Stimulated activated CD4-positive, alpha-beta T cell treated with anti-CD3 and anti-CD28 coated beads, Interleukin-15, amount 100 ng/mL, for 48 hours (primary cell): ENCODE measurements around the gene KIF9.
"Not testable (repeated sequence)": the region's sequence is repeated elsewhere in the genome, so short reads cannot be mapped to it uniquely, and the experiment has no call there.

Source experiments
- DNase-seq, 2 donors: peaks; one replicate each; pipeline ENCODE4 v3.0.0-alpha.2; 2020; ENCODE audit warnings: low read depth in 2 of 2

The KIF9 gene

DNA sequence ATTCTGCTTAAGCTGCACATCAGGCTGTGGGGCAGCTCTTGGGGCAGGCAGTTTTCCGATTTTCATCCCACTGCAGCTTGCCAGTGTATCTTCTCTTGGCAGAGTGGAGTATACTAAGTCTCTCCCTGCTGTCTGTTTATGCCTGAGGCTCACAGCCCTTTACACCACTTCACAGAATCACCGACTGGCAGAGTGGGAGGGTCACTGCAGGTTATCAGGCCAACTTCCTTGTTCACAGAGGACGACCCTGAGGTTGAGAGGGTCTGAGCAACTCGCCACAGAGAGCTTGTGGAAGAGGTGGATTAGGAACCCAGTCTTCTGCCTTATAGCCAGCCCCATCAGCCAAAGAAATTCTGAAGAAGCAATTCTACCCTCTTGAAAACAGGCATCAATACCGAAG, 30.9 kb downstream of the KIF9 start:
- no peak for DNase-seq

DNA sequence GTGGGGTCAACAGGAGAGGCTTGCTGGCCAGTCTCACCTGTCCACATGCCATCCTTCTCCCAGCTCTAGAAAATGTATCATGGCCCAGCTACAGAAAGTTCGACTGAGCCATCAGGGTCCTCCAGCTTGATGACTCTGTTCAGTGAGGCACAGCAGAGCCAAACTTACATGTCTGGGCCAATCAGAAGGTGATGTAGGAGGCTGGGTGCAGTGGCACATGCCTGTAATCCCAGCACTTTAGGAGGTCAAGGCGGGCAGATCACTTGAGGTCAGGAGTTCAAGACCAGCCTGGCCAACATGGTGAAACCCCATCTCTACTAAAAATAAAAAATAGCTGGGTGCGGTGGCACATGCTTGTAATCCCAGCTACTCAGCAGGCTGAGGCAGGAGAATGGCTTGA, 31.5 kb downstream of the KIF9 start:
- not testable (repeated sequence) for DNase-seq

GRCh38 chr3:47250309-47251060, 32.1 kb downstream of the KIF9 start:
- no peak for DNase-seq

DNA sequence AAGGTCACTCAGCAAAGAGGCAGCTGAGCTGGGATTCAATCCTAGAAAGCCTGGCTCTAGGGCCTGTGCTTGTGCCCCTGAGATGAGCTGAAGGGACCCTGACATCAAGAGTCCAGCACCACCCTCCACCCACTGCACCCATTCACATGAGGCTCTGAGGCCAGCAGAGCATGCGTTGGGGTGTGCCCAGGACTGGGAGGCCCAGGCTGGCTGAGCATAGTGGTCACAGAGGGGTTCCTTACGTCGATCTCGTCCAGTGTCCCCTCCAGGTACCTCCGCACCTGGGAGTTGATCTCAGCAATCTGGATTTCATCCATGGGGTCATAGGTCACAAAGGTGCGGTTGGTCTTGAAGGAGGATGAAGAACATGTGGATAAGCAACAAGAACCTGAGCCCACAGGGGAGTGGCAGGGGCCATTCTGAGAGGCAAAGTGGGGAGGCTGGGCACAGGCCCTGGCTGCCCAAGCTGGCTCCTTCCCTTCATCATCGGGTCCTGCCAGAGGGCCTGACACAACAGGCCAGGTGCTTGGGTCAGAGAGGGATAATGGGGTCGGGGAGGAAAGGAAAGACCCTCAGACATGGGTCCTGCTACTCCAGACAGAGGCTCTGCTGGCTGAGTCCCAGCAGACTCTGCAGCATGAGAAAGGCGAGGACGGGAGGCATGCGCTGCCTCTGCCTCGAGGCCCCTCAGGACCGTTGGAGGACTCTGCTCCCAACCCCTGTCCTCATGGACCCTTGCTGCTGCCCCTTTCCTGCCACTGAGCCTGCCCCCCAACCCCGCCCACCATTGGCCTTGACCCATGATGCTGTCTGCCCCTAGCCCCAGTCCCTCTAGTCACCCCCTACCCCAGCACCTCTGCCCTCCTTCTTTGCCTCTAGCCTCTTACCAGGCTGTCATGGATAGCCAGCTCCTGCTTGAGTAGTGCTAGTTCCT, 35.2 kb downstream of the KIF9 start:
- DNase-seq: no peak

- DNase-seq: no peak
Observed at GRCh38 chr3:47245271-47245670, 37.3 kb downstream of the KIF9 start.

DNA sequence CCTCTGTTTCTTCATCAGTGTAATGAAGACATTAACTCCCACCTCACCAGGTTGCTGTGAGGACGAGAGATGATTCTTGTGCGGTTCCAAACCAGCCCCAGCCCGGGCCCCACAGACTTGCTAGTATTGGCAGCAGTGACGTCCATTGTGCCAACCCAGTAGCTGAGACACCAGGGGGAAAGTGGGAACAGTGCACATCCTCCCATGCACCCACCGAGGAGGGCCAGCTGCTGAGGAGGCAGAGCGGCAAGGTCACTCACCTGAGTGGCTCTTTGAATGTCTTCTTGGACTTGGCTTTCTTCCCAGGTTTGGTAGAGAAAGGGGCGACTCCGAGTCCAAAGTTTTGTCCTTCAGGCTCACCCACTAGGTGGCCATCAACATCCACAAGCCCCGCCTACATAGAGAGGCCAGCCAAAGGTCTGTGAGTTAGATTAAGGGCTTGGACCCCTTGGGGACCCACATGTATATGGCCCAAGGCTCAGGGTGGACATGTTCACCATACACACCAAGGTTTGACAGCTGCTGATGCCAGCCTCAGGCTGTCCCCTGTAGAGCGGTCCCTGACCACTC, 38.0 kb downstream of the KIF9 start:
- no peak for DNase-seq

GRCh38 chr3:47243419-47244147, 39.0 kb downstream of the KIF9 start:
- no peak for DNase-seq

DNA sequence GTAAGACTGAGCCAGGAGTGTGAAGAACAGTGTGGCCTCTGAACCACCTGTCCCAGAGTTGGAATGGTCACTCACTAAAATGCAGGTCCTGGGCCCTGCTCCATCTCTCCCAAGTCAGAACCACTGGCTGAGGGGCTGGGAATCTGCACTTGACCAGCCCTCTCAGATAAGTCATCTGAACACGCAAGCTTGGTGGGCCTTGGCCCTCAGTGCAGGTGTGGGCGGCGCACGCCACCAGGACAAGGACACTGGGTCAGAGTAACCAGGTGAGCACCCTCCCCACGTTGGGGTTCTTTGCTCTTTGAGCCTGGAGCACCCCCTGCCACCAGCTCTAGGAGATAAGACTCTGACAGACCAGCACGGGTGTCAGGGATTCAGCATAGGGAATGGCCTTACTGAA, 42.7 kb downstream of the KIF9 start:
- no peak for DNase-seq

- DNase-seq: no peak
Observed at GRCh38 chr3:47238017-47238416, 44.6 kb downstream of the KIF9 start.

DNA sequence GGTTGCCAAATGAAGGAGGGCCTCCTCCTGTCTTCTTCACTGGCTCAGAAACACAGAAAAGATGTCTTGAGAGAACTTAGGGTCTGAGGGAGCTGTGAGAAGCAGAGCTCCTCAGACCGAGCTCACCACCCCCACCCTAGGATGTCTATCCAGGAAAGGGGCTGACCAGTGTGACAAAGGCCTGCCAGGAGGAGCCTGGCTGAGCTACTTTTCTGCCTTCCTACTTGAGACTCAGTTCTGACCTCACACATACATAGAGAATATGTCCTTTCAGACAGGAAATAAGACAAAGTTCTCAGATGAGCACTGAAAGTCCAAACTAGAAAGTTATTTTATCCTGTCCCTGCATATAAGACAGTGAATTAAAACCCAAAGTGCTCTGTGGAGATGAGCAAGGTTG, 54.5 kb downstream of the KIF9 start:
- DNase-seq: no peak

- no peak for DNase-seq
Observed at GRCh38 chr3:47227678-47228077, 54.9 kb downstream of the KIF9 start.

GRCh38 chr3:47225310-47225906, 57.2 kb downstream of the KIF9 start:
- DNase-seq: no peak

DNA sequence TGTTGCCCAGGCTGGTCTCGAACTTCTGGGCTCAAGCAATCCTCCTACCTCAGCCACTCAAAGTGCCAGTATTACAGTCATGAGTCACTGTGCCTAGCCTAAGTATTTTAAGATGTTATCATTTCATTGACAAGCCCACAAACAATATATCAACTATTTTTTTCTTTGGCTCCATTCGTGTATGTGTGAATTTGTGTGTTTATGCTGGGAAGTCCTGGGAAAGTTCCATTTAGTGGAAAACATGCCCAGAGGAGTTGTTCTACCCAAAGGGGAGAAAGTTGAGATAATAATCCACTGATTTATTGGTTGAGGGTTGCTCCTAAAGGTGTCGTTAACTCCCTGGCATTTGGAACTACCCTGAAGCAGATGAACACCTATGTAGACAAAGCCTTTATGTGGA, 58.8 kb downstream of the KIF9 start:
- no peak for DNase-seq

DNA sequence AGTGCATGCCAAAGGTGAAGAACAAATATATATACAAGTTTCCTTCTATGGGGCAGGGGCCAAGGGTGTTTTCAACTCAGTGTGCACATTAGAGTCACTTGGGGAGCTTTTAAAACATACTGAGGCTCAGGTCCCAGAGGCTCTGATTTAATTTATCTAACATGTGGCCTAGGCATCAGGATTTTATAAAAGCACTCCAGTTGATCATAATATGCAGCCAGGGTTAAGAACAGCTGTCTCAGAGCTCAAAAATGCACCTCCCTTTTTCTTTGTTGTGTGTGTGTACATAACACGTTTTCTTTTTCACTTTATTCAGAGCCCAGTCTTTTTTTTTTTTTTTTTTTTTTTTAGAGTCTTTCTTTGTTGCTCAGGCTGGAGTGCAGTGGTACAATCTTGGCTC, 60.8 kb downstream of the KIF9 start:
- DNase-seq: no peak

- DNase-seq: no peak
Observed at GRCh38 chr3:47210863-47211405, 71.7 kb downstream of the KIF9 start.

GRCh38 chr3:47206022-47206421, 76.6 kb downstream of the KIF9 start:
- DNase-seq: not testable (repeated sequence)

- DNase-seq: no peak
Observed at GRCh38 chr3:47204875-47205274, 77.7 kb downstream of the KIF9 start.

DNA sequence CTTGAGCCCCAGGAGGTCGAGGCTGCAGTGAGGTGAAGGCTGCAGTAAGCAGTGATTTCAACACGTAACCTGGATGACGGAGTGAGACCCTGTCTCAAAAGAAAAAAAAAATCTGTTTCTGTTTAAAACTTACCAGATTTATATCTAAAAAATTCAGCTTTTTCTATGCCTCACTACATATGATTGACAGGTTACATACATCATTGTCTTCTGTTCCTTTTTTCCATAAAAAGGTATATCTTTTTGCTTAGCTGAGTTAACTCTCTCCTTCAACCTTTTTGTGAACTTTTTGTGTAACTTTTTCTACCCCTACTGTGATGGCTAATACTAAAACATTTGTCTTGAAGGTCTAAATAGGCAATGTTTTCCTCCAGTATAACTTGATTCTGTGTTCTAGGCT, 80.1 kb downstream of the KIF9 start:
- no peak for DNase-seq

GRCh38 chr3:47197287-47197686, 85.3 kb downstream of the KIF9 start:
- DNase-seq: no peak

DNA sequence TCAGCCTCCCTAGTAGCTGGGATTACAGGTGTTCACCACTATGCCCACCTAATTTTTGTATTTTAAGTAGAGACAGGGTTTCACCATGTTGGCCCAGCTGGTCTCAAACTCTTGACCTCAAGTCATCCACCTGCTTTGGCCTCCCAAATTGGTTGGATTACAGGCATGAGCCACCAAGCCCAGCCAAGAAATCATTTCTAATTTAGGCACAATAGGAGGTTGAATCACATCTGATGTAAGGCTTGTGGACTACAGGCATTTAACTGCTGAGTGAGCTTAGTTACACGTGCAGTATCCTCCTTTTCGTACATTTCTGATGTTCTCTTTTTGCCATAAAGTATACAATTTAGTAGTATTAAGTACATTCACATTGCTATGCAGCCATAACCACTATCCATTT, 87.6 kb downstream of the KIF9 start:
- DNase-seq: no peak
